Activated CD8-positive, alpha-beta memory T cell treated with anti-CD3 and anti-CD28 coated beads for 1 hour (primary cell): ENCODE data around the gene MAD1L1.

ENCODE experiments used
- DNase-seq, 2 donors: peaks; one replicate each; pipeline ENCODE4 v3.0.0-alpha.2; 2020; ENCODE audit warnings: low read depth in 1 of 2; ENCODE audit errors: extremely low read depth in 1 of 2

Gene MAD1L1

GRCh38 chr7:2094454-2095045 lies 138.2 kb downstream of the MAD1L1 start:
- no peak for DNase-seq

- no peak for DNase-seq
Observed at GRCh38 chr7:2093843-2094220, 138.9 kb downstream of the MAD1L1 start.

GRCh38 chr7:2093215-2093842 lies 139.4 kb downstream of the MAD1L1 start:
- no peak for DNase-seq

DNA sequence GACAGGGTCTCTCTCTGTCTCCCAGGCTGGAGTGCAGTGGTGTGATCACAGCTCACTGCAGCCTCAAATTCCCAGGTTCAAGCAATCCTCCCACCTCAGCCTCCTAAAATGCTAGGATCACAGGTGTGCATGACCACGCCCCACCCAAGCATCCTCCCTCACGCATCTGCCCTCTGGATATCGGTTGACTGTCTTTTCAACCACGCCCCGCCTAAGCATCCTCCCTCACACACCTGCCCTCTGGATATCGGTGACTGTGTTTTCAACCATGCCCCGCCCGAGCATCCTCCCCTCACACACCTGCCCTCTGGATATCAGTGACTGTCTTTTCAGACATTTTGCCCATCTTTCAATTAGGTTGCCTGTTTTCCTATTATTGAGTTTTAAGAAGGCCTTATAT lies 140.5 kb downstream of the MAD1L1 start:
- no peak for DNase-seq

DNA sequence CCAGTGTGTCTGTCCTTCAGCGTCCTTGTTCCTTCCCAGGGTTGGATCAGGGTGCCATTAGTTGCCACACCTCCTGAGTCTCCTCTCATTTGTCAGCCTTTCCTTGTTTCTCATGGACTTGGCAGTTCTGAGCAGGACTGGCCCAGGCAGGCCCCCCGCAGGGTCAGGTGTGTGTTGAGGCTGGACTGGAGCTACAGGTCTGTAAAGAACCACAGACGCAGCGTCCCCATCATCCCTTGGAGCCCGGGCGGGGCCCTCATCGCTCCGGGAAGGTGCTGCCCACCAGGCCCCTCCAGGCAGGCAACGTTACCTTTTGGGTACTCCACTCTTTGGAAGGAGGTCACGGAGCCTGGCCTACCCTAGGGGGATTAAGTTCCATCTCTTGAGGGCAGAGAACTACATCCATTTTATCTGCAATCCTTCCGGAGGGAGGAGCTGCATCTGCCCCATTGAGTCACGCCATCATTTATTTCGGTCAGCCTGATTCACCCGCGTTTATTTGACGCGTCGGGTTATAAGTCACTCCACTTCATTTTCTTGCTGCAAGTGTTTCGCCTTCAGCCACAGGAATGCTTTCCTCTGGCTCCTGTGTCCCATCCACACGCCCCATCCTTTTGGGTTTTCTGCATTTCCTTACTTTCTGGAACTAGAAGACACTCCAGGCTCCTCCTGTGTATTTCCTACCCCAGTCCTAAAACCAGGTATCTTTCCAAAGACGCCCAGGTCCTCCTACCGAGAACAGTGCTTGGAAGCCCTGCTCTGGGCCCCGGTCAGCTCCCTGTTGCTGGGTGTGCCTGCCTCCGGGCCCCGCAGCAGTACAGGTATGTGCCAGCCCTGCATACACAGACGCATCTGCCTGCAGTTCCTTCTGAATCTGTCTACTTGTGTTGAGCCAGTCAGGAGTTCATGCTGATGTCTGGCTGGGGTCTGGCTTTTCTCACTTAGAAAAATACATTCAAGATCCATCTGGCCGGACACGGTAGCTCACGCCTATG lies 141.9 kb downstream of the MAD1L1 start:
- no peak for DNase-seq

DNA sequence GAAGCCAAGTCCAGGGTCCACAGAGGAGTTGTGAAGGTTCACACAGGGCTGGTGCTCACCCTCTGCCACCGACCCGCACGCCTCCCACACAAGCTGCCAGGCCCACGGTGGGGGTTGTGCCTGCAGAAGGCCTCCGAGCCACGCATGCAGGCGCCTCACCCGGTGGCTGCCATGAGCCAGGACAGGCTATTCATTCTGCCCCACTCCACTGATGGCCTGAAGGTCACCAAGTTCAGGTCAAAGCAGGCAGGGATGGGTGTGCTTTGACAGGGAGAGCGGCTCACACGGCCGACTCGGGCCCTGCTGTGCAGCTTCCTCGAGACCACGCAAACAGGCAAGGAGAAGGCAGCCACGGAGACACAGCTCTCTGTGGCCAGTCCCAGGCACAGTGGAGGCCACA lies 143.9 kb downstream of the MAD1L1 start:
- no peak for DNase-seq

- DNase-seq, result no peak
Observed at GRCh38 chr7:2087744-2088143, 145.0 kb downstream of the MAD1L1 start.

- no peak for DNase-seq
Observed at GRCh38 chr7:2086229-2086628, 146.5 kb downstream of the MAD1L1 start.

GRCh38 chr7:2085804-2086203 lies 146.9 kb downstream of the MAD1L1 start:
- no peak for DNase-seq

GRCh38 chr7:2084781-2085505 lies 147.8 kb downstream of the MAD1L1 start:
- DNase-seq, result no peak

DNA sequence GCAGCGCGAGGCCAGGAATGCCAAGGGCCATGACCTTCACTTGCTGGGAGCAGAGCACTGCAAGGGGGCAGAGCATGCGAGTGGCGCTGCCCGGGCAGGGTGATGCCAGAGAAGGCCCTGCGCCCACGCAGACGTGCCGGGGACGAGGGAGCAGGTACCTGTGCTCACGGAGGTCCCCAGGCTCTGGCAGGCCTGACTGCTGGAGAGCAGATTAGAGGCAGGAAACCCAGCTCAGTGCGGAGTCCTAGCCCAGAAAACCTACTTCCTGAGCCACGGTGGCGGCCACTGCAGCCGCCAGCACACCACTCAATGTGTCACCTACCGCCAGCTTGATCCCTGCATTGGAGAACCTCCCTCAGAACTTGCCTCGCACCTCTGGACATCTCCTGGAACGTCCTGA lies 148.4 kb downstream of the MAD1L1 start:
- no peak for DNase-seq

GRCh38 chr7:2083362-2083761 lies 149.4 kb downstream of the MAD1L1 start:
- DNase-seq, result no peak

- no peak for DNase-seq
Observed at GRCh38 chr7:2082139-2082998, 150.4 kb downstream of the MAD1L1 start.

- DNase-seq, result no peak
Observed at GRCh38 chr7:2081526-2082135, 151.1 kb downstream of the MAD1L1 start.

DNA sequence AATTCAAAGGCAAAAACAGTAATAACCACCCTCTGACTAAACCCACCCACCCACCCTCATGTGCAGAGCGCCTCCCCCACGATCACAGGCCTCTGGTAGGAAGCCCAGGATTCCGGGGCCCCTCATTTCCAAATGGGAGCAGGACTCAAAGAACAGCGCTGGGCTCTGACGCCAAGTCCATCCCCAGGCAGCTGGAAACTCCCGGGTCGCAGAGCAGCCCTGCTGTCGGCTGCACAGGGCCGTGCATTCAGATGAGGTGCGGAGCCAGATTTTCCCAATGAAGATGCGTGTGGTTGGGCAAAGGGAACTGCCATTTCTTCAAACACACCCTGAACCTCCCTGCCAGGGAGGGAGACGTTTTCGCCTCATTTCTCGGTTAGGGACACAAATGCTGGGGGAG lies 152.3 kb downstream of the MAD1L1 start:
- DNase-seq, result no peak

DNA sequence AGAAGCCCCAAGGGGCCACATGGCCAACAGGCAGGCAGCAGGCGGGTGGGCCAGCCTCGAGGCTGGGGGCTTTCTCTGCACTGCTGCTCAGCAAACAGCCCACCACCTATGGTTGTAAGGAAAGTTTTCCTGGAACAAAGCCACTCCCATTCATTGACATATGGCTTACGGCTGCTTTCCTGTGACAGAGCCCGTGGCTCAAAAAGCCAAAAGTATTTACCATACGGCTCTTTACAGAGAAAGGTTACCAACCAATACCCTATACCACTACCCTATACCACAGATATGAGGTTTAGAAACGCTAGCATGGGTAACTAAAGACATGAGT lies 152.7 kb downstream of the MAD1L1 start:
- no peak for DNase-seq

GRCh38 chr7:2079332-2080059 lies 153.2 kb downstream of the MAD1L1 start:
- no peak for DNase-seq

GRCh38 chr7:2078899-2079298 lies 153.8 kb downstream of the MAD1L1 start:
- DNase-seq, result no peak

DNA sequence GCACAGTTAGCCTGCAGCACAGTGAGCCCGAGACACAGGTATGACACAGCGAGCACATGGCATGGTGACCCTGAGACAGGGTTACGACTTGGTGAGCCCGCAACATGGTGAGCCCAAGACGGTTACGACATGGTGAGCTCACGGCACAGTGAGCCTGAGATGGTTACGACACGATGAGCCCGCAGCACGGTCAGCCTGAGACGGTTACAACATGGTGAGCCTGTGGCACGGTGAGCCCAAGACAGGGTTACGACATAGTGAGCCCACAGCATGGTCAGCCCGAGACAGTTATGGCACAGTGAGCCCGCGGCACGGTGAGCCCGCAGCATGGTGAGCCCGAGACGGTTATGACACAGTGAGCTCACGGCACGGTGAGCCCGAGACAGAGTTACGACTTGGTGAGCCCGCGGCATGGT lies 156.1 kb downstream of the MAD1L1 start:
- no peak for DNase-seq
